Panc1 (cell line): ENCODE measurements around the gene NT5E. TPM values are rescaled to one million over a fixed set of nuclear protein-coding genes. Genes with fewer than 3 reads are reported as not detected.

ENCODE experiments used
- ATAC-seq: fragments of 200-7000 bp; cut with Tn5 transposase; 2 replicates; pipeline ENCODE4 v1.9.1; 2020; ENCODE audit warnings: mild to moderate bottlenecking, moderate library complexity
- BruUV-seq: library from RNA; stranded (reverse); fragments of 400-500 nt; replicated peaks from 2 replicates; lab custom pipeline; 2021; lab: Mats Ljungman, UMichigan
- CTCF ChIA-PET: fragments of 300-600 bp; sonication (Branson Sonifier 250); formaldehyde crosslinking; loops from one replicate; lab custom pipeline; 2022; ENCODE audit warnings: antibody characterized with exemption; lab: Charles Lee
- POLR2A ChIA-PET: fragments of 300-600 bp; sonication (Branson Sonifier 250); formaldehyde crosslinking; loops from one replicate; lab custom pipeline; 2022; ENCODE audit warnings: antibody characterized with exemption; lab: Charles Lee
- DNase-seq: peaks from one replicate; pipeline ENCODE4 v3.0.0-alpha.2; 2010; ENCODE audit warnings: low read depth, low spot score
- H3K27ac ChIP-seq: 2 replicates; pipeline ENCODE4 v1.5.1; 2011; ENCODE audit warnings: mild to moderate bottlenecking, low read length, inconsistent platforms
- H3K27me3 ChIP-seq: fragments of 200-500 bp; sonication (Bioruptor generic); 2 replicates; pipeline ENCODE4 v1.6.0; 2014; ENCODE audit warnings: low read length, inconsistent platforms; ENCODE audit not compliant: control insufficient read depth, insufficient read depth
- H3K36me3 ChIP-seq: fragments of 200-500 bp; sonication (Bioruptor generic); 2 replicates; pipeline ENCODE4 v1.5.1; 2014; ENCODE audit warnings: inconsistent platforms, mild to moderate bottlenecking, low read length, moderate library complexity; ENCODE audit not compliant: control insufficient read depth, insufficient read depth
- H3K4me1 ChIP-seq: 2 replicates; pipeline ENCODE4 v1.5.1; 2011; ENCODE audit warnings: inconsistent platforms, mild to moderate bottlenecking, low read length, moderate library complexity; ENCODE audit not compliant: control insufficient read depth, insufficient read depth
- H3K4me3 ChIP-seq, 2 experiments: 2 replicates each; pipeline ENCODE4 v1.5.1; 2011 to 2012; ENCODE audit warnings: low read depth in 2 of 2, low read length in 2 of 2, mild to moderate bottlenecking in 2 of 2, inconsistent platforms in 1 of 2, moderate library complexity in 1 of 2
- H3K9me3 ChIP-seq: fragments of 200-500 bp; sonication (Bioruptor generic); 2 replicates; pipeline ENCODE4 v1.5.1; 2014; ENCODE audit warnings: low read depth, mild to moderate bottlenecking, inconsistent platforms, low read length, moderate library complexity; ENCODE audit not compliant: control insufficient read depth, insufficient read depth
- POLR2AphosphoS5 ChIP-seq: IDR thresholded peaks from 2 replicates; pipeline ENCODE4 v1.6.1; 2012; ENCODE audit warnings: mild to moderate bottlenecking, low read depth, low read length, moderate library complexity
- REST ChIP-seq, 2 experiments: IDR thresholded peaks; 2 replicates each; pipeline ENCODE4 v1.6.1; 2011 to 2012; ENCODE audit warnings: low read depth in 2 of 2, control low read depth in 1 of 2, low read length in 1 of 2, mild to moderate bottlenecking in 1 of 2, moderate library complexity in 1 of 2; ENCODE audit not compliant: insufficient read depth in 1 of 2
- SIN3A ChIP-seq: IDR thresholded peaks from 2 replicates; pipeline ENCODE4 v1.6.1; 2012; ENCODE audit warnings: low read depth, mild to moderate bottlenecking, low read length, moderate library complexity, borderline replicate concordance; ENCODE audit not compliant: insufficient read depth
- TCF7L2 ChIP-seq: IDR thresholded peaks from 2 replicates; pipeline ENCODE4 v1.6.1; 2011; ENCODE audit warnings: mild to moderate bottlenecking, low read depth, low read length, inconsistent platforms
- in situ Hi-C: cut with HindIII; loops from 2 replicates; pipeline ENCODE4 v1.10.0; 2016; ENCODE audit warnings: low sequenced_read_pairs, low pct_unique_long_range_greater_than_20kb
- intact Hi-C: fragments of 100-400 bp; cut with micrococcal nuclease; formaldehyde crosslinking; loops from one replicate; pipeline ENCODE4 v1.10.0; 2022; ENCODE audit not compliant: unreplicated experiment
- total RNA-seq: library from RNA; stranded (reverse); gene quantifications from one replicate; pipeline ENCODE4 v1.2.1, GENCODE V29; 2021; ENCODE audit not compliant: unreplicated experiment
- TF ChIP-seq, protein P1 (sequence below): fragments of 450-650 bp; IDR thresholded peaks from 2 replicates; pipeline ENCODE4 v1.5.1; 2017; ENCODE audit warnings: mild to moderate bottlenecking

NT5E gene
- total RNA-seq, 1 experiment from 2014 or later, result 58.4 TPM

DNA sequence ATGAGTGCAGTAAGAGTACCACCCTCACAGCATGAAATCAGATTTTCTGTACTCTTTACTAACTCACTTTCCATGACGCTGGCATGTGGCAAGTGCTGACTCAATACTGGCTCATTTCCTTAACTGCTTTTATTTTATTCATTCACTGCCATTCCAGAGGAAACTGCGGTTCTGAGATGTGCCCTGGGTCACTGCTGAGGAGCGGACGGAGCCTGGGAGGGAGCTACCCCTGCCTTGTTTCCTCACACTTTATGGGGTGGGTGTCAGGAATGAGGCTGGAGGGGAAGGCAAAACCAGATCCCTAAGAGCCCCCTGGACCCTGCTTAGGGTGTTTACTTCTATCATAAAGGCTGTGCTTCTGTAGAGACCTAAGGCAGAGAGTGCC is 14.4 kb downstream of the NT5E start:
- H3K4me3 ChIP-seq, result peak overlapping the region in 1 of 2 experiments; percentile 35; a peak in 2 of 4 replicates
- ATAC-seq, result peak; percentile 81
- H3K36me3 ChIP-seq, result no peaks in the 10 kb centered on the region
- CTCF ChIA-PET, result interaction anchor here (1.7 kb wide), 1 partner anchor 18 kb away, joined by 10 read pairs; no protein-coding TSS in a partner anchor
- DNase-seq, result peak; percentile 96
- no peaks in the 10 kb centered on the region for H3K9me3 ChIP-seq
- peak overlapping the region; percentile 90 for H3K27ac ChIP-seq
- in situ Hi-C loops (no loop called here), intact Hi-C loops (loop anchor here (10.0 kb wide), 1 partner anchor 59 kb away; no protein-coding TSS in a partner anchor)
- TF ChIP-seq TCF7L2, result no peak
- peak; percentile 27; the same call in 1 of the 2 replicates for TF ChIP-seq POLR2AphosphoS5
- POLR2A ChIA-PET, result interaction anchor here (1.2 to 2.2 kb wide), 3 partner anchors 9 to 15 kb away, joined by 3 to 9 read pairs (median 5); no protein-coding TSS in a partner anchor
- no peaks in the 10 kb centered on the region for H3K27me3 ChIP-seq
- H3K4me1 ChIP-seq, result peaks cover 81% of the 10 kb centered on the region
- BruUV-seq, result no TSS peak

GRCh38 chr6:85464722-85465150 is 14.9 kb downstream of the NT5E start:
- CTCF ChIA-PET, result no interaction called here
- intact Hi-C loops, result loop anchor here (10.0 kb wide), 1 partner anchor 60 kb away; no protein-coding TSS in a partner anchor
- TF ChIP-seq REST (IDR thresholded peaks at IDR 0.05; ENCODE audit: insufficient read depth in 1 of 2, low read depth in 2 of 2, low read length in 1 of 2) (no peak), TCF7L2 (no peak), SIN3A (no peak), POLR2AphosphoS5 (no peak; the same call in 1 of the 2 replicates)
- TF ChIP-seq, protein P1, sequence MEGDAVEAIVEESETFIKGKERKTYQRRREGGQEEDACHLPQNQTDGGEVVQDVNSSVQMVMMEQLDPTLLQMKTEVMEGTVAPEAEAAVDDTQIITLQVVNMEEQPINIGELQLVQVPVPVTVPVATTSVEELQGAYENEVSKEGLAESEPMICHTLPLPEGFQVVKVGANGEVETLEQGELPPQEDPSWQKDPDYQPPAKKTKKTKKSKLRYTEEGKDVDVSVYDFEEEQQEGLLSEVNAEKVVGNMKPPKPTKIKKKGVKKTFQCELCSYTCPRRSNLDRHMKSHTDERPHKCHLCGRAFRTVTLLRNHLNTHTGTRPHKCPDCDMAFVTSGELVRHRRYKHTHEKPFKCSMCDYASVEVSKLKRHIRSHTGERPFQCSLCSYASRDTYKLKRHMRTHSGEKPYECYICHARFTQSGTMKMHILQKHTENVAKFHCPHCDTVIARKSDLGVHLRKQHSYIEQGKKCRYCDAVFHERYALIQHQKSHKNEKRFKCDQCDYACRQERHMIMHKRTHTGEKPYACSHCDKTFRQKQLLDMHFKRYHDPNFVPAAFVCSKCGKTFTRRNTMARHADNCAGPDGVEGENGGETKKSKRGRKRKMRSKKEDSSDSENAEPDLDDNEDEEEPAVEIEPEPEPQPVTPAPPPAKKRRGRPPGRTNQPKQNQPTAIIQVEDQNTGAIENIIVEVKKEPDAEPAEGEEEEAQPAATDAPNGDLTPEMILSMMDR, result no peak
- no peaks in the 10 kb centered on the region for H3K9me3 ChIP-seq
- ATAC-seq (peak; percentile 81), DNase-seq (peak; percentile 93)
- POLR2A ChIA-PET, result interaction anchor here (1.2 to 2.2 kb wide), 2 partner anchors 14 to 16 kb away, joined by 5 to 9 read pairs; no protein-coding TSS in a partner anchor
- H3K4me3 ChIP-seq, result peak overlapping the region in 1 of 2 experiments; percentile 35; a peak in 2 of 4 replicates
- no peaks in the 10 kb centered on the region for H3K36me3 ChIP-seq
- no peaks in the 10 kb centered on the region for H3K27me3 ChIP-seq
- BruUV-seq, result TSS peak; percentile 61
- H3K4me1 ChIP-seq, result peaks cover 81% of the 10 kb centered on the region
- peak overlapping the region; percentile 90 for H3K27ac ChIP-seq
- in situ Hi-C loops, result no loop called here

DNA sequence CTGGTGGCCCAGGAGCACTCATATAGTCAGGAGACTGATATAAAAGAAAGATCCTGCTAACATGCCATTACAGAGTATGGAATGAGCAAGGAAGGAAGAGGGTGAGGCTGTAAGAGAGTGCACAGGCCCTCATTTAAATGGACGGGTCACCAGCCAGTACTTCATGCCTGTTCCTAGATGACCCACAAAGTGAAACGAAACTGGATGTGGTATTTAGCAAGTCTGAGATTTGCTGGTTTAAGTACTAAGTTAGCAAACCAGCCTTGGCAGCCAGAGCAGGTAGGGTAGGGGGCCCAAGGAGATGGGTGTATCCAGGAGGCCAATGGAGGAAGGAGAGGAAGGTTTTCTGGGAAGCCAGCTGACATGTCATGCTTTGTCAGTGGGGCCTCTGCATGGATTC is 15.9 kb downstream of the NT5E start:
- CTCF ChIA-PET, result interaction anchor here (0.6 kb wide), 1 partner anchor 1229 kb away, joined by 3 read pairs; no protein-coding TSS in a partner anchor
- intact Hi-C loops, result loop anchor here (10.0 kb wide), 1 partner anchor 61 kb away; no protein-coding TSS in a partner anchor
- in situ Hi-C loops, result no loop called here
- peak overlapping the region; percentile 90 for H3K27ac ChIP-seq
- POLR2A ChIA-PET, result no interaction called here
- H3K9me3 ChIP-seq, result no peaks in the 10 kb centered on the region
- BruUV-seq, result no TSS peak
- peaks cover 73% of the 10 kb centered on the region for H3K4me1 ChIP-seq
- no peak overlapping the region for H3K4me3 ChIP-seq
- DNase-seq (no peak), ATAC-seq (no peak)
- TF ChIP-seq POLR2AphosphoS5, result no peak
- TF ChIP-seq REST (IDR thresholded peaks at IDR 0.05; ENCODE audit: insufficient read depth in 1 of 2, low read depth in 2 of 2, low read length in 1 of 2), result no peak
- TF ChIP-seq TCF7L2, result no peak
- no peak for TF ChIP-seq SIN3A
- TF ChIP-seq, protein P1, result no peak
- H3K36me3 ChIP-seq, result no peaks in the 10 kb centered on the region
- H3K27me3 ChIP-seq, result no peaks in the 10 kb centered on the region
